ENCODE results near the gene GATA6.

The GATA6 gene

GRCh38 chr18:22136395-22136794, 33.0 kb upstream of the GATA6 start (continued):
- TF ChIP-seq ZSCAN16 (tag by site-specific recombination; IDR thresholded peaks at IDR 0.05), result no peak
- no peak for TF ChIP-seq ZNF48 (tag by site-specific recombination; IDR thresholded peaks at IDR 0.05)
- TF ChIP-seq ZNF248 (tag by site-specific recombination; IDR thresholded peaks at IDR 0.05), result no peak
- no peak for TF ChIP-seq ZNF157 (tag by site-specific recombination; IDR thresholded peaks at IDR 0.05)
- TF ChIP-seq ATF2 (tag by site-specific recombination; IDR thresholded peaks at IDR 0.05; ENCODE audit: low read depth), result peak; percentile 95
- TF ChIP-seq PRDM6 (tag by site-specific recombination; IDR thresholded peaks at IDR 0.05), result peak; percentile 92
- TF ChIP-seq, protein P1, sequence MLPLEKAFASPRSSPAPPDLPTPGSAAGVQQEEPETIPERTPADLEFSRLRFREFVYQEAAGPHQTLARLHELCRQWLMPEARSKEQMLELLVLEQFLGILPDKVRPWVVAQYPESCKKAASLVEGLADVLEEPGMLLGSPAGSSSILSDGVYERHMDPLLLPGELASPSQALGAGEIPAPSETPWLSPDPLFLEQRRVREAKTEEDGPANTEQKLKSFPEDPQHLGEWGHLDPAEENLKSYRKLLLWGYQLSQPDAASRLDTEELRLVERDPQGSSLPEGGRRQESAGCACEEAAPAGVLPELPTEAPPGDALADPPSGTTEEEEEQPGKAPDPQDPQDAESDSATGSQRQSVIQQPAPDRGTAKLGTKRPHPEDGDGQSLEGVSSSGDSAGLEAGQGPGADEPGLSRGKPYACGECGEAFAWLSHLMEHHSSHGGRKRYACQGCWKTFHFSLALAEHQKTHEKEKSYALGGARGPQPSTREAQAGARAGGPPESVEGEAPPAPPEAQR (tag by site-specific recombination; IDR thresholded peaks at IDR 0.05), result no peak
- no peak for TF ChIP-seq MYNN (tag by site-specific recombination; IDR thresholded peaks at IDR 0.05; ENCODE audit: borderline replicate concordance)
- no peak for TF ChIP-seq ZNF658 (tag by site-specific recombination; IDR thresholded peaks at IDR 0.05)
- no peak for TF ChIP-seq HOXC10 (CRISPR knock-in tag; IDR thresholded peaks at IDR 0.05)
- TF ChIP-seq ZBTB44 (tag by site-specific recombination; IDR thresholded peaks at IDR 0.05), result 0 out of 2 replicates have a peak, but pooled peaks have one; percentile 33
- TF ChIP-seq ZNF473 (tag by site-specific recombination; IDR thresholded peaks at IDR 0.05), result no peak
- TF ChIP-seq, protein P2, sequence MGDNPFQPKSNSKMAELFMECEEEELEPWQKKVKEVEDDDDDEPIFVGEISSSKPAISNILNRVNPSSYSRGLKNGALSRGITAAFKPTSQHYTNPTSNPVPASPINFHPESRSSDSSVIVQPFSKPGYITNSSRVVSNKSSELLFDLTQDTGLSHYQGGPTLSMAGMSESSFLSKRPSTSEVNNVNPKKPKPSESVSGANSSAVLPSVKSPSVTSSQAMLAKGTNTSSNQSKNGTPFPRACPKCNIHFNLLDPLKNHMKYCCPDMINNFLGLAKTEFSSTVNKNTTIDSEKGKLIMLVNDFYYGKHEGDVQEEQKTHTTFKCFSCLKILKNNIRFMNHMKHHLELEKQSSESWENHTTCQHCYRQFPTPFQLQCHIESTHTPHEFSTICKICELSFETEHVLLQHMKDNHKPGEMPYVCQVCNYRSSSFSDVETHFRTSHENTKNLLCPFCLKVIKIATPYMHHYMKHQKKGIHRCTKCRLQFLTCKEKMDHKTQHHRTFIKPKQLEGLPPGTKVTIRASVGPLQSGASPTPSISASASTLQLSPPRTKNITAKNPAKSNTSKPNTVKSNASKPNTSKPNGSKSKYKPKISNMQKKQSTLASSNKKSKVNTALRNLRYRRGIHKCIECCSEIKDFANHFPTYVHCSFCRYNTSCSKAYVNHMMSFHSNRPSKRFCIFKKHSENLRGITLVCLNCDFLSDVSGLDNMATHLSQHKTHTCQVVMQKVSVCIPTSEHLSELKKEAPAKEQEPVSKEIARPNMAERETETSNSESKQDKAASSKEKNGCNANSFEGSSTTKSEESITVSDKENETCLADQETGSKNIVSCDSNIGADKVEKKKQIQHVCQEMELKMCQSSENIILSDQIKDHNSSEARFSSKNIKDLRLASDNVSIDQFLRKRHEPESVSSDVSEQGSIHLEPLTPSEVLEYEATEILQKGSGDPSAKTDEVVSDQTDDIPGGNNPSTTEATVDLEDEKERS (tag by site-specific recombination; IDR thresholded peaks at IDR 0.05), result no peak
- peak; percentile 74 for TF ChIP-seq OVOL3 (tag by site-specific recombination; IDR thresholded peaks at IDR 0.05)
- TF ChIP-seq SALL2 (tag by site-specific recombination; IDR thresholded peaks at IDR 0.05; ENCODE audit: borderline replicate concordance), result no peak
- peak; percentile 96 for TF ChIP-seq ZBTB21 (tag by site-specific recombination; IDR thresholded peaks at IDR 0.05)
- 0 out of 2 replicates have a peak, but pooled peaks have one; percentile 58 for TF ChIP-seq ZNF324 (tag by site-specific recombination; IDR thresholded peaks at IDR 0.05)
- TF ChIP-seq ZNF2 (tag by site-specific recombination; IDR thresholded peaks at IDR 0.05), result no peak
- TF ChIP-seq ZBTB48 (tag by site-specific recombination; IDR thresholded peaks at IDR 0.05), result no peak
- TF ChIP-seq RBAK (tag by site-specific recombination; IDR thresholded peaks at IDR 0.05), result peak; percentile 98
- no peak for TF ChIP-seq ZNF596 (tag by site-specific recombination; IDR thresholded peaks at IDR 0.05)
- TF ChIP-seq ZNF148 (tag by site-specific recombination; IDR thresholded peaks at IDR 0.05; ENCODE audit: borderline replicate concordance), result no peak
- TF ChIP-seq ZNF561 (tag by site-specific recombination; IDR thresholded peaks at IDR 0.05; ENCODE audit: borderline replicate concordance), result no peak
- TF ChIP-seq, protein P3, sequence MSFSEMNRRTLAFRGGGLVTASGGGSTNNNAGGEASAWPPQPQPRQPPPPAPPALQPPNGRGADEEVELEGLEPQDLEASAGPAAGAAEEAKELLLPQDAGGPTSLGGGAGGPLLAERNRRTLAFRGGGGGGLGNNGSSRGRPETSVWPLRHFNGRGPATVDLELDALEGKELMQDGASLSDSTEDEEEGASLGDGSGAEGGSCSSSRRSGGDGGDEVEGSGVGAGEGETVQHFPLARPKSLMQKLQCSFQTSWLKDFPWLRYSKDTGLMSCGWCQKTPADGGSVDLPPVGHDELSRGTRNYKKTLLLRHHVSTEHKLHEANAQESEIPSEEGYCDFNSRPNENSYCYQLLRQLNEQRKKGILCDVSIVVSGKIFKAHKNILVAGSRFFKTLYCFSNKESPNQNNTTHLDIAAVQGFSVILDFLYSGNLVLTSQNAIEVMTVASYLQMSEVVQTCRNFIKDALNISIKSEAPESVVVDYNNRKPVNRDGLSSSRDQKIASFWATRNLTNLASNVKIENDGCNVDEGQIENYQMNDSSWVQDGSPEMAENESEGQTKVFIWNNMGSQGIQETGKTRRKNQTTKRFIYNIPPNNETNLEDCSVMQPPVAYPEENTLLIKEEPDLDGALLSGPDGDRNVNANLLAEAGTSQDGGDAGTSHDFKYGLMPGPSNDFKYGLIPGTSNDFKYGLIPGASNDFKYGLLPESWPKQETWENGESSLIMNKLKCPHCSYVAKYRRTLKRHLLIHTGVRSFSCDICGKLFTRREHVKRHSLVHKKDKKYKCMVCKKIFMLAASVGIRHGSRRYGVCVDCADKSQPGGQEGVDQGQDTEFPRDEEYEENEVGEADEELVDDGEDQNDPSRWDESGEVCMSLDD (tag by site-specific recombination; IDR thresholded peaks at IDR 0.05), result no peak

All from HEK293 (cell line).